IMR-90 (cell line): ENCODE data around the gene EMILIN2.

ENCODE experiments used
- BHLHE40 ChIP-seq: fragments of 150-350 bp; IDR thresholded peaks from 2 replicates; pipeline ENCODE4 v1.6.1; 2016; ENCODE audit warnings: mild to moderate bottlenecking, low read depth, low read length
- CTCF ChIP-seq: conservative IDR thresholded peaks from 2 replicates; pipeline ENCODE4 v1.5.1; 2012; ENCODE audit warnings: mild to moderate bottlenecking, low read depth, low read length, improper control_type of control experiment
- MAFK ChIP-seq: IDR thresholded peaks from 2 replicates; pipeline ENCODE4 v1.6.1; 2012; ENCODE audit warnings: low read depth, low read length, improper control_type of control experiment
- MXI1 ChIP-seq: IDR thresholded peaks from 2 replicates; pipeline ENCODE4 v1.6.1; 2012; ENCODE audit warnings: low read depth, mild to moderate bottlenecking, low read length, moderate library complexity, borderline replicate concordance
- NFE2L2 ChIP-seq: fragments of 150-350 bp; IDR thresholded peaks from 2 replicates; pipeline ENCODE4 v1.6.1; 2016; ENCODE audit warnings: low read depth, mild to moderate bottlenecking, low read length
- POLR2A ChIP-seq: IDR thresholded peaks from 2 replicates; pipeline ENCODE4 v1.6.1; 2012; ENCODE audit warnings: mild to moderate bottlenecking, low read depth, low read length
- RAD21 ChIP-seq: IDR thresholded peaks from 2 replicates; pipeline ENCODE4 v1.6.1; 2012; ENCODE audit warnings: low read length, improper control_type of control experiment
- SMC3 ChIP-seq: fragments of 150-350 bp; IDR thresholded peaks from 2 replicates; pipeline ENCODE4 v1.6.1; 2016; ENCODE audit warnings: low read depth, mild to moderate bottlenecking, antibody characterized with exemption, low read length, moderate library complexity

GRCh38 chr18:2911533-2911932 lies 64.7 kb downstream of the EMILIN2 start:
- TF ChIP-seq CTCF (no peak), SMC3 (no peak), BHLHE40 (no peak), POLR2A (no peak), MAFK (no peak), MXI1 (no peak), NFE2L2 (no peak), RAD21 (no peak)
